GM19239 (cell line): Measurements from ENCODE around the gene KAT14.
"Not testable (repeated sequence)": the region's sequence is repeated elsewhere in the genome, so short reads cannot be mapped to it uniquely, and the experiment has no call there.

Experiments used
- DNase-seq: peaks from one replicate; pipeline ENCODE4 v3.0.0; 2011; ENCODE audit warnings: low spot score; ENCODE audit not compliant: insufficient read length
- FAIRE-seq: peaks from 2 replicates; lab custom pipeline; 2011; peaks lifted over from hg19 to GRCh38; lab: Jason Lieb, UNC

The KAT14 gene

GRCh38 chr20:18213002-18213401, 75.3 kb downstream of the KAT14 start:
- no peak for FAIRE-seq
- no peak for DNase-seq

DNA sequence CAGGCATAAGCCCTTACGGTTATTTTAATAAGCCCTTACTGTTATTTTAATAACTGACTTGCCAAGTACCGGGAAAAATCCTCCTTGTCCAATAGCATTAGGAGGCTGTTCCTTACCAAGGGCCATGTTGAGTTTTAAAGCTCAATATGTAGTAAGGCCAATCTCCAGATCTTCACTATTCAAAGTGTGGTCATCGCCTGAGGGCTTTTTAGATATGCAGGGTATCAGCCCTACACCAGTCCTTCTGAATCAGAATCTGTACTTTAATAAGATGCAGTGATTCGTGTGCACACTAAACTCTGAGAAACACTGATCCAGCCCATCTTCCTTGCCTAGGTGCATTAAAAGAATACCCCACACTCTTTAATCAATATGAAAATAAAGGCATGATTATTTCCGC, 77.9 kb downstream of the KAT14 start:
- FAIRE-seq, result no peak

GRCh38 chr20:18218280-18218679, 80.6 kb downstream of the KAT14 start:
- DNase-seq, result no peak
- no peak for FAIRE-seq

More for the DNA sequence above, 77.9 kb downstream of the KAT14 start:
- no peak for DNase-seq

- FAIRE-seq, result no peak
- DNase-seq, result no peak
Measured at GRCh38 chr20:18223409-18223808, 85.7 kb downstream of the KAT14 start.

GRCh38 chr20:18224968-18225568, 87.4 kb downstream of the KAT14 start:
- FAIRE-seq, result no peak
- DNase-seq, result no peak

- DNase-seq (no peak), FAIRE-seq (no peak)
Measured at GRCh38 chr20:18225632-18226031, 88.0 kb downstream of the KAT14 start.

- not testable (repeated sequence) for DNase-seq, FAIRE-seq
Measured at GRCh38 chr20:18226741-18227140, 89.1 kb downstream of the KAT14 start.

GRCh38 chr20:18233408-18233943, 95.8 kb downstream of the KAT14 start:
- no peak for FAIRE-seq

More at GRCh38 chr20:18233408-18233943, 95.8 kb downstream of the KAT14 start:
- no peak for DNase-seq
